Endothelial cell of umbilical vein (primary cell): Measurements from ENCODE around the gene ATOX1. TPM values are rescaled to one million over a fixed set of nuclear protein-coding genes. Genes with fewer than 3 reads are reported as not detected.

ENCODE experiments used
- BruUV-seq: library from RNA; stranded (reverse); fragments of 400-500 nt; replicated peaks from 2 replicates; lab custom pipeline; 2021; lab: Mats Ljungman, UMichigan
- CTCF ChIA-PET: fragments of 300-600, 350-600 bp; sonication (Branson Sonifier 250); formaldehyde crosslinking; loops from one replicate; lab custom pipeline; 2021; ENCODE audit warnings: antibody characterized with exemption, inconsistent platforms; lab: Charles Lee
- POLR2A ChIA-PET: fragments of 300-600, 350-600 bp; sonication (Branson Sonifier 250); formaldehyde crosslinking; loops from one replicate; lab custom pipeline; 2021; ENCODE audit warnings: antibody characterized with exemption, inconsistent platforms; lab: Charles Lee
- DNase-seq: peaks from one replicate; pipeline ENCODE4 v3.0.0-alpha.2; 2011; ENCODE audit warnings: low read depth, low spot score
- FAIRE-seq: peaks from 2 replicates; lab custom pipeline; 2011; peaks lifted over from hg19 to GRCh38; lab: Jason Lieb, UNC
- H2AFZ ChIP-seq: 2 replicates; pipeline ENCODE4 v1.6.0; 2012; ENCODE audit warnings: low read depth, low read length, control low read depth, inconsistent platforms
- H3K27ac ChIP-seq: 2 replicates; pipeline ENCODE4 v1.5.1; 2011; ENCODE audit warnings: low read depth, mild to moderate bottlenecking, control low read depth, low read length, moderate library complexity; ENCODE audit not compliant: insufficient read depth
- H3K27me3 ChIP-seq, 2 experiments: 2 replicates each; pipeline versions ENCODE4 v1.6.0 to v1.6.1; 2011; ENCODE audit warnings: low read length in 2 of 2, mixed read lengths in 1 of 2; ENCODE audit not compliant: control insufficient read depth in 2 of 2, insufficient read depth in 2 of 2
- H3K36me3 ChIP-seq, 2 experiments: 2 replicates in 1 of 2; 3 replicates in 1 of 2; pipeline ENCODE4 v1.5.1; 2011; ENCODE audit warnings: low read length in 2 of 2, mild to moderate bottlenecking in 1 of 2, moderate library complexity in 1 of 2; ENCODE audit not compliant: control insufficient read depth in 2 of 2, insufficient read depth in 2 of 2; ENCODE audit errors: extremely low read depth in 1 of 2
- H3K4me1 ChIP-seq: 3 replicates; pipeline ENCODE4 v1.5.1; 2011; ENCODE audit warnings: mild to moderate bottlenecking, low read length; ENCODE audit not compliant: control insufficient read depth, insufficient read depth; ENCODE audit errors: extremely low read depth
- H3K4me2 ChIP-seq: 2 replicates; pipeline ENCODE4 v1.6.1; 2011; ENCODE audit warnings: low read length, control low read depth, mixed read lengths; ENCODE audit not compliant: insufficient read depth
- H3K4me3 ChIP-seq, 3 experiments: fragments of 200-600 bp in 1 of 3; sonication (generic), shearing (Covaris generic) in 1 of 3; replicated peaks in 1 of 3; 2 replicates each; pipeline ENCODE4 v1.5.1; 2011 to 2016; ENCODE audit warnings: control low read depth in 3 of 3, low read length in 3 of 3, mild to moderate bottlenecking in 2 of 3, inconsistent platforms in 1 of 3, low read depth in 1 of 3, moderate library complexity in 1 of 3; ENCODE audit not compliant: insufficient read depth in 1 of 3
- H3K79me2 ChIP-seq: 2 replicates; pipeline ENCODE4 v1.6.0; 2012; ENCODE audit warnings: low read length, inconsistent platforms; ENCODE audit not compliant: control insufficient read depth, insufficient read depth
- H3K9ac ChIP-seq: replicated peaks from 2 replicates; pipeline ENCODE3; 2011; ENCODE audit warnings: low read length, control low read depth; ENCODE audit not compliant: insufficient read depth; ENCODE audit errors: extremely low read depth
- H3K9me1 ChIP-seq: replicated peaks from 3 replicates; pipeline ENCODE4 v1.6.0; 2011; ENCODE audit warnings: mild to moderate bottlenecking, low read length; ENCODE audit not compliant: control insufficient read depth, insufficient read depth; ENCODE audit errors: extremely low read depth
- H3K9me3 ChIP-seq: replicated peaks from 2 replicates; pipeline ENCODE4 v1.5.1; 2012; ENCODE audit warnings: low read length, inconsistent platforms; ENCODE audit not compliant: control insufficient read depth, insufficient read depth
- H4K20me1 ChIP-seq: replicated peaks from 2 replicates; pipeline ENCODE3; 2011; ENCODE audit warnings: mild to moderate bottlenecking, low read length; ENCODE audit not compliant: control insufficient read depth, insufficient read depth; ENCODE audit errors: extremely low read depth
- CTCF ChIP-seq, 2 donors: IDR thresholded peaks; 1 replicate in 1 of 2; 2 replicates in 1 of 2; pipeline ENCODE4 v1.5.1; 2011; ENCODE audit warnings: low read length in 2 of 2, mild to moderate bottlenecking in 2 of 2, moderate library complexity in 2 of 2, control low read depth in 1 of 2, inconsistent platforms in 1 of 2, low read depth in 1 of 2; ENCODE audit not compliant: insufficient read depth in 1 of 2; ENCODE audit errors: extremely low read depth in 1 of 2
- FOS ChIP-seq: IDR thresholded peaks from 2 replicates; pipeline ENCODE4 v1.6.1; 2011; ENCODE audit warnings: mild to moderate bottlenecking, low read length, moderate library complexity, borderline replicate concordance; ENCODE audit not compliant: insufficient read depth
- MYC ChIP-seq: IDR thresholded peaks from one replicate; pipeline ENCODE4 v1.6.1; 2011; ENCODE audit warnings: mild to moderate bottlenecking, low read depth, low read length
- POLR2A ChIP-seq: IDR thresholded peaks from 2 replicates; pipeline ENCODE4 v1.6.1; 2012; ENCODE audit warnings: low read depth, mild to moderate bottlenecking, control low read depth, low read length
- POLR2AphosphoS5 ChIP-seq: IDR thresholded peaks from 2 replicates; pipeline ENCODE4 v1.6.1; 2012; ENCODE audit warnings: low read depth, mild to moderate bottlenecking, control low read depth, low read length, moderate library complexity; ENCODE audit not compliant: insufficient read depth
- dilution Hi-C: fragments of 300-500 bp; cut with MboI; formaldehyde crosslinking; loops from one replicate; pipeline ENCODE4 v1.15.0; 2019; ENCODE audit warnings: low sequenced_read_pairs; ENCODE audit not compliant: extremely low pct_ligation_motif_present
- intact Hi-C: fragments of 100-400 bp; cut with micrococcal nuclease; formaldehyde crosslinking; loops from one replicate; pipeline ENCODE4 v1.10.0; 2022
- polyA plus RNA-seq, 4 experiments: library from polyadenylated mRNA; depleted of rRNA in 3 of 4; stranded (reverse) in 3 of 4; unstranded in 1 of 4; fragments of >200 nt; gene quantifications; 2 replicates each; pipeline versions ENCODE4 v1.2.1 to v1.2.3, GENCODE V29; 2011 to 2012; ENCODE audit warnings: missing spikeins in 1 of 4
- total RNA-seq: library from RNA; stranded (reverse); gene quantifications from 2 replicates; pipeline ENCODE4 v1.2.3, GENCODE V29; 2021

Gene ATOX1
- total and polyA plus RNA-seq, 2 donors (not counting 3 experiments of a cell fraction or from before 2014, with no cell fraction given) = 113 to 292 TPM

- no peaks in the 10 kb centered on the region for H3K9me1 ChIP-seq
- H3K4me3 ChIP-seq = no peak overlapping the region
- dilution Hi-C loops (no loop called here), intact Hi-C loops (no loop called here)
- no peak overlapping the region for H3K4me2 ChIP-seq
- no peak overlapping the region for H3K9ac ChIP-seq
- H3K4me1 ChIP-seq = peaks cover 9% of the 10 kb centered on the region
- no peaks in the 10 kb centered on the region for H4K20me1 ChIP-seq
- FAIRE-seq (no peak), DNase-seq (no peak)
- no peaks in the 10 kb centered on the region for H3K79me2 ChIP-seq
- no peaks in the 10 kb centered on the region for H3K9me3 ChIP-seq
- H3K27me3 ChIP-seq = no peaks in the 10 kb centered on the region
- BruUV-seq = no TSS peak
- POLR2A ChIA-PET = no interaction called here
- no peak overlapping the region for H3K27ac ChIP-seq
- TF ChIP-seq MYC (no peak), POLR2AphosphoS5 (no peak), FOS (no peak)
- CTCF ChIA-PET = interaction anchor here (1.2 kb wide), 1 partner anchor 320 kb away, joined by 3 read pairs; the partner anchor contains the start of gene SLC36A1
- no peak overlapping the region for H2AFZ ChIP-seq
- H3K36me3 ChIP-seq = no peaks in the 10 kb centered on the region
Measured at GRCh38 chr5:151766975-151767374, 8.5 kb upstream of the ATOX1 start.

GRCh38 chr5:151764801-151765200 lies 6.4 kb upstream of the ATOX1 start:
- no peak for FAIRE-seq
- H3K9me3 ChIP-seq = no peaks in the 10 kb centered on the region
- intact Hi-C loops = no loop called here
- no peak overlapping the region for H3K9ac ChIP-seq
- DNase-seq = no peak
- H4K20me1 ChIP-seq = no peaks in the 10 kb centered on the region
- no peaks in the 10 kb centered on the region for H3K27me3 ChIP-seq
- H2AFZ ChIP-seq = no peak overlapping the region
- dilution Hi-C loops = no loop called here
- POLR2A ChIA-PET = no interaction called here
- H3K27ac ChIP-seq = no peak overlapping the region
- CTCF ChIA-PET = no interaction called here
- H3K9me1 ChIP-seq = no peaks in the 10 kb centered on the region
- H3K36me3 ChIP-seq = no peaks in the 10 kb centered on the region
- TF ChIP-seq CTCF (IDR thresholded peaks at IDR 0.05; ENCODE audit: extremely low read depth in 1 of 2, insufficient read depth in 1 of 2, low read depth in 1 of 2, low read length in 2 of 2) (no peak), POLR2A (no peak)
- H3K4me2 ChIP-seq = no peak overlapping the region
- no peak overlapping the region for H3K4me3 ChIP-seq
- no TSS peak for BruUV-seq
- no peaks in the 10 kb centered on the region for H3K79me2 ChIP-seq
- no peaks in the 10 kb centered on the region for H3K4me1 ChIP-seq
